GM10266 (cell line): ENCODE results near the gene DPP7.

ENCODE experiments used
- DNase-seq: peaks from one replicate; pipeline ENCODE4 v3.0.0; 2012; ENCODE audit errors: extremely low spot score
- TF ChIP-seq, protein P1 (sequence below): IDR thresholded peaks from 2 replicates; pipeline ENCODE4 v1.5.1; 2012; ENCODE audit warnings: mild to moderate bottlenecking, low read depth; ENCODE audit not compliant: control insufficient read depth, insufficient read depth; ENCODE audit errors: missing control alignments

The DPP7 gene

DNA sequence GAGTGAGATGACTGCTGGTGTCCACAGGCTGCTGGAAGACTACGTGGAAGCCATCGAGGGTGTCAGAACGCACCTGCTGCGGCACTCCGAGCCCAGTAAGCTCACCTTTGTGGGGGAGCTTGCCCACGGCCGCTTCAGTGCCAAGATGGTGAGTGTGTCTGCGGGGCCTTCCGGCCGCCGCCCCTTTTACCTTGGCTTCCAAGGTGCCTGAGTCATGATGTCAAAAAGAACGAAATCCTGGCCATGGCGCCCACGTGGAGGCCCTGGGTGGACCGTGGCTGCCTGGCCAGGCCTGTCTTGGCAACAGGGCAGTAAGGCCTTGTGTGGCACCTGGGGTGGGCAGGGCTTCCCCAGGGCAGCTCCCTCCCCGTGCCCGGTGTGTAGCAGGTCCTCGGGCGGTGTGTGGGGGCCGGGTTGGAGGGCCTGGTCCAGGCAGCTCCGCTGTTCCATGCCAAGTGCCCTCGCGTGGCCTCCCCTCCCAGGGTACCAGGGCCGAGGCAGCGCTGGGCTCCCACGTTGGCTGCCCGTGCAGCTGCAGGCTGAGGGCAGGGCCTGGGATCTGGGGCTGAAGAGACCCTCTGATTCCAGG is 7.8 kb downstream of the DPP7 start:
- TF ChIP-seq, protein P1, sequence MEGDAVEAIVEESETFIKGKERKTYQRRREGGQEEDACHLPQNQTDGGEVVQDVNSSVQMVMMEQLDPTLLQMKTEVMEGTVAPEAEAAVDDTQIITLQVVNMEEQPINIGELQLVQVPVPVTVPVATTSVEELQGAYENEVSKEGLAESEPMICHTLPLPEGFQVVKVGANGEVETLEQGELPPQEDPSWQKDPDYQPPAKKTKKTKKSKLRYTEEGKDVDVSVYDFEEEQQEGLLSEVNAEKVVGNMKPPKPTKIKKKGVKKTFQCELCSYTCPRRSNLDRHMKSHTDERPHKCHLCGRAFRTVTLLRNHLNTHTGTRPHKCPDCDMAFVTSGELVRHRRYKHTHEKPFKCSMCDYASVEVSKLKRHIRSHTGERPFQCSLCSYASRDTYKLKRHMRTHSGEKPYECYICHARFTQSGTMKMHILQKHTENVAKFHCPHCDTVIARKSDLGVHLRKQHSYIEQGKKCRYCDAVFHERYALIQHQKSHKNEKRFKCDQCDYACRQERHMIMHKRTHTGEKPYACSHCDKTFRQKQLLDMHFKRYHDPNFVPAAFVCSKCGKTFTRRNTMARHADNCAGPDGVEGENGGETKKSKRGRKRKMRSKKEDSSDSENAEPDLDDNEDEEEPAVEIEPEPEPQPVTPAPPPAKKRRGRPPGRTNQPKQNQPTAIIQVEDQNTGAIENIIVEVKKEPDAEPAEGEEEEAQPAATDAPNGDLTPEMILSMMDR = no peak
- DNase-seq = no peak

DNA sequence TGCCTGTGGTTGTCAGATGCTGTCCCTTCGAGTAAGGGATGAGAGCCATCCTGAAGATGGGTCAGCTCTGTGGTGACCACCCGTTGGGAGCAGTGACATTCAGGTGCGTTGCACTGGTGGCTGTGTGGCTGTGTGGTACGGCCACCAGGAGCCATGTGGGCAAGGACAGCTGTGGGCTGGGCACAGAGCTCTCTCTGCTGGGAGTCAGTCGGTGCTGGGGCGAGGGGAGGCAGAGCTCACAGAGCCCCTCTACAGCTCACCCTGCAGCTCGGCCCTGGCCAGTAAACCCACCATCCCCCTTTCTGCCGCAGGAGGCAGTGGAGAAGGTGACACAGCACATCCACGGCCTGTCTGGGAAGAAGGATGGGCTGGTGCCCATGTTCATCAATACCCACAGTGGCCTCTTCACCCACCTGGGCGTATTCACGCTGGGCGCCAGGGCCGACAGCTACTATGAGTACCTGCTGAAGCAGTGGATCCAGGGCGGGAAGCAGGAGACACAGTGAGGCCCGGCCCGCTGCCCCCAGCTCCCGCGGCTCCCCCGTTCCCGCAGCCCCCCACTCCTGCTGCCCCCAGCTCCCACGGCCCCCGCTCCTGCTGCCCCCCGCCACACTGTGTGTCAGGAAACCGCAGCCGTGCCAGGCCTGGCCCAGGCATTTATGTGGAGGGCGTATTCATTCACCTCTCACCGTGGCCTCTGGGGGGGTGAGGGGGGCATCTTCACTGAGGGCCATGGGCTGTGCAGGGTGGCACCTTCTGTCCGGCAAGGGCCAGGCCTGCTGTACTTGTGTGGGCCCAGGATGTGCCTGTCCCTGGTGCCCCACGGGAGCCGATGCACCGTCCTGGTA is 8.5 kb downstream of the DPP7 start:
- TF ChIP-seq, protein P1 = no peak
- no peak for DNase-seq

DNA sequence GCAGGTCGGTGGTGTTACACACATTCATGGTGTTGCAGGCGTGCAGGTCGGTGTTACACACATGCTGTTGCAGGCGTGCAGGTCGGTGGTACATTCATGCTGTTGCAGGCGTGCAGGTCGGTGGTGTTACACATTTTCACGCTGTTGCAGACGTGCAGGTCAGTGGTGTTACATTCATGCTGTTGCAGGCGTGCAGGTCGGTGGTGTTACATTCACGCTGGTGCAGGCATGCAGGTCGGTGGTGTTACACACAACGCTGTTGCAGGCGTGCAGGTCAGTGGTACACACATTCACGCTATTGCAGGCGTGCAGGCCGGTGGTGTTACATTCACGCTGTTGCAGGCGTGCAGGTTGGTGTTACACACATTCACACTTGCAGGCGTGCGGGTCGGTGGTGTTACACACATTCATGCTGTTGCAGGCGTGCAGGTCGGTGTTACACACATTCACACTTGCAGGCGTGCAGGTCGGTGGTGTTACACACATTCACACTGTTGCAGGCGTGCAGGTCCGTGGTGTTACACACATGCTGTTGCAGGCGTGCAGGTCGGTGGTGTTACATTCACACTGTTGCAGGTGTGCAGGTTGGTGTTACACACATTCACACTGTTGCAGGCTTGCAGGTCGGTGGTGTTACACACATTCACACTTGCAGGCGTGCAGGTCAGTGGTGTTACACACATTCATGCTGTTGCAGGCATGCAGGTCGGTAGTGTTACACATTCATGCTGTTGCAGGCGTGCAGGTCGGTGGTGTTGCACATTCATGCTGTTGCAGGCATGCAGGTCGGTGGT is 11.1 kb downstream of the DPP7 start:
- TF ChIP-seq, protein P1 = no peak
- no peak for DNase-seq

- TF ChIP-seq, protein P1 = no peak
- no peak for DNase-seq
Observed at GRCh38 chr9:137099231-137099630, 15.3 kb downstream of the DPP7 start.

DNA sequence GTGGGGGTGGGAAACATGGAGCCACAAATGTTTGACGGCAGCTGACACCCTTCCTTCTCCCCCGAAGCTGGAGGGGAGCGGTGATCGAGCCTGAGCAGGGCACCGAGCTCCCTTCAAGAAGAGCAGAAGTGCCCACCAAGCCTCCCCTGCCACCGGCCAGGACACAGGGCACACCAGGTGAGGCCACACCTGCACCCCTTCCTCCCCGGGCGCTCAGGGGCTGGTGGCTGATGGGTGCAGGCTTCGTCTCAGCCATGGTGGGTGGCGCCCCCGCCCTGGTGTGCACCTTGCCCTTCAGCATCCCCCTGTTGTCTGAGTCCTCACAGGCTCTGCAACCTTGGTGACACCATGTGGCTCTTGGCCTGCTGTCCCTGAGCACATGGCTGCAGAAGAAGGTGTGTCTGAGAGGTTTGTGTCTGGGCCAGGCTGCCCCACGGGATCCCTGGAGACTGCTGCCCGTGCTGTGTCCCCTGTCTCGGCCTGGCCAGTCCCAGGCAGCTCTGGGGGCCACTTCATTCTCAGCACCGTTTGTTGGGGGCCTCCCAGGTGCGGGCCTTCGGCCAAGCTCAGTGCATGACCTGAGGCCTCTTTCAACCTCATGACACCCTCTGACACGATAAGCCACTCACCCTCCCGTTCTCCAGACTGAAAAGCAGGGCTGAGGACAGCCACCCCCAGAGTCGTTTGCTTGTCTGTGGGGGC is 16.6 kb downstream of the DPP7 start:
- TF ChIP-seq, protein P1 = no peak
- DNase-seq = no peak

GRCh38 chr9:137096785-137097546 is 17.6 kb downstream of the DPP7 start:
- DNase-seq = no peak
- TF ChIP-seq, protein P1 = no peak
